Activated CD4-positive, alpha-beta T cell treated with anti-CD3 and anti-CD28 coated beads, Interleukin-2, amount 50 U/mL, for 48 hours (primary cell): ENCODE measurements around the gene MEIS1.

Experiments
- DNase-seq, 2 experiments: peaks; one replicate each; pipeline ENCODE4 v3.0.0-alpha.2; 2020

The MEIS1 gene

DNA sequence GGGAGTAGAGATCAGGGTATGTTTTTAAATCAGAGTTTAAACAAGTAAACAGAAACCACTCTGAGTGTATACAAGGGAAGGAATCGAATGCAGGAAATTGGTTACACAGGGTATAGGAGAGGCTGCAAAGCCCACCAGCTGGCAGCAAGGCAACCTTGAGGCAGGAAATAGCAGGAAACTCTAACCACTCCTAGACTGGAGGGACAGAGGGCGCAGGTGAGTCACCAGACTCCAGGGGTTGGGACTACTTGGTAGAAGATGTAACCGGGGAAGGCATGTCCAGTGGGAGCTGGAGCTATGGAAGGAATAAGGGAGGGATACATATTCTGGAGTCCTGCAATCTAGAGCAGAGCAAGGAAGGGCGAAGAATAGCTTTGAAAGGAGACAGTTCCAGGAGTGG is 152.3 kb downstream of the MEIS1 start:
- no peak for DNase-seq

DNA sequence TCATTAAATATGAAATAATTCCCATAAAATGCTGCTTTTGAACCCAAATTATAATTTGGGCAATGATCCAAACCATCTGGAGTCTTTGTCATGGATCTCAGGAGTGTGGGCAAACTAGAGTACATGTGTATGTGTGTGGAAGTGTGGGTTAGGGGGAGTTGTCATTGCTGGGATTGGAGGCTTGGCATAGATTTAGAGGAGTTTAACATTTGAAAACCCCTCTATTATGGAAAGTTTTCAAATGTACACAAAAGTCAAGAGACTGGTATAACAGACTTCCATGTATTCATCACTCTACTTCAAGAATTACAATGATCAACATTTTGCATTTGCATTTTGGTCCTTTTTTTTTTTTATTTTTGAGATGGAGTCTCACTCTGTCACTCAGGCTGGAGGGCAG is 159.1 kb downstream of the MEIS1 start:
- DNase-seq = no peak

DNA sequence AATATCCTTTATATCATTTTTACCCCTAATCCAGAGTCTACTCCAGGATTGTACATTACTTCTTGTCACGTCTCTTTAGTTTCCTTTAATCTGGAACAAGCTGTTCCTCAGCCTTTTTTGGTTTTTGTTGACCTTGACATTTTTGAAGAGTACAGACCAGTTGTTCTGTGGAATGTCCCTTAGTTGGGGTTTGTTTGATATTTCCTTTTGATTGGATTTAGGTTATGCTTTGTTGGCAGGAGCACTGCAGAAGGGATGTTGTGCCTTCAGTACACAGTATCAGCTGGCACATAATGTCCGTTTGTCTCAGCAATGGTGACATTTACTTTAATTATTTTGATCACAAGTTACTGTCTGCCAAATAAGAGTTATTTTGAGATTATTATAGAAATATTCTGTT is 160.6 kb downstream of the MEIS1 start:
- DNase-seq = no peak

DNA sequence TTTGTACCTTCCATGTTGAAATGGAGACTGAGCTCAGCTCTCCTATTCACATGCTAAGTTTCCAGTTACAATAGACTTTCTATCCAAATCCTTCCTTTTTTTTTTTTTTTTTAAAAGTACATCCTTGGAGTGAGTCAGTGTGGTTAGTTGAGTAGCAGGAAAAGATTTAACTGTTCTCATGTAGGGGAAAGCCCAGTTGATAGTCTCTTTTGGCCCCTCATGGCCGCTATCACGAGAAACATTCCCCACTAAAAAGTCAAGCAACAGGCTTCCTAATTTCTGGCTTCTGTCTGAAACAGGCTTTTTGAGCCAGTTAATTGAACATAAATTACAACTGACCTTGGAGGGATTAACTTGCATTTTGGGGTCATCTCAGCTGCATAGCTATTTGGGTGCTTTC is 161.3 kb downstream of the MEIS1 start:
- DNase-seq = no peak

GRCh38 chr2:66601624-66602023 is 166.7 kb downstream of the MEIS1 start:
- DNase-seq = no peak

DNA sequence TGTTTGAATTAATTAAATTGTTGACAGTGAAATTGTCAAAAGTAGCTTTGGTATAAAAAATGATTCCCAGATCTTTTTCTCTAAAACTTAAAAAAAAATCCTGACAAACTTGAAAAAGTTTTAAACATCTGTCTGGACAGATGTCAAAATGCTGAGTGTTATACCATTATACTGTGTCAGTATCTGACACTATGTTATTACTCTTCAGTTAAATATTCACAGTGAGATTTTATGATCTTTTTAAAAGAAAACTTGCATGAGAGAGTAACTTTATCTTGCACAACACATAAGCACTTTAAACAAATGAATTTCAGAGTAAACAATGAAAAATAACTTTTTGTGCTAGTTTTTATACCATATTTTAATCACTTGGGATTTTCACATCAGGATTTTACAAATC is 167.4 kb downstream of the MEIS1 start:
- DNase-seq = no peak

DNA sequence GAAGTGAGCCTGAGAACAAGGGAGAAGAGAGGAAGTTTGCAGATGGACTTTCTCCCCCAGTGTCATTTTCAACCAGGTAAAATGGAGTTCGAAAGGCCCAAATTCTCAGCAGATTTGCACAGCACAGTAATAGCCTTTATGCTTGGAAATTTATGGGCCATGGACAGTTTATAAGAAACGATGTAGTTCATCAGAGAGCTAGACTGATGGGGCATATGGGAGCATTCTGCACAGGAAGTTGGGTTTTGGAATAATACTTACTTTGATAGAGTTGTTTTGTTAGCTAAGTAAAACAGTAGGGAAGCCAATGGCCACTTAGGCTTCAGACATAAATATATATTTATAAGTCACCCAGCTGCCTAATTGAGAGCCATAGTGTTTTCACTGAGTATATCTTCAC is 169.4 kb downstream of the MEIS1 start:
- no peak for DNase-seq

DNA sequence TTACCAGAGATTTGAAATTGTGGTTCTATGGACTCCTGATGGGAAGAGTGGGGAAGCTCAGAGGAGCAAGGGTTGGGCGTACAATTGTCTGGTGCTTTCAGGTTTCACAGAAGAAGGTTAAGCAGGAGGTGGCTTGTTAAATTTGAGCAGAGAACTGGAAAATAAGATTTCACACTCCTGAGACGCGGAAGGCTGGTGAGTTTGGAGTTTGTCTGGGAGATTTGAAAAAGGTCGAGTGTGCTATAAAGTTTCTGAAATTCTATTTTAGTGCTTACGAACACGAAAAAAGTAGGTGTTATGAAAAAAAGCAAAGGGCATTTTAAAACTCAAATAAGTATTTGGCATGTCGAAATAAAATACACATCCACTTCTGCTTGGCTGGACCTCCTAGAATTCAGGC is 170.1 kb downstream of the MEIS1 start:
- DNase-seq = no peak

GRCh38 chr2:66607152-66607551 is 172.2 kb downstream of the MEIS1 start:
- no peak for DNase-seq
